Glomerular visceral epithelial cell (primary cell): ENCODE measurements around the gene LRRTM3.

Experiments
- DNase-seq: peaks from one replicate; pipeline ENCODE4 v3.0.0-alpha.2; 2016; ENCODE audit errors: extremely low spot score

LRRTM3 gene

GRCh38 chr10:66925896-66926715, at the start of gene LRRTM3:
Gene LRRTM3 (plus strand): TSS chr10:66926036.
- DNase-seq: peak; percentile 74

- DNase-seq: no peak
Observed at GRCh38 chr10:66877361-66877760, 48.5 kb upstream of the LRRTM3 start.

- no peak for DNase-seq
Observed at GRCh38 chr10:66880292-66880691, 45.5 kb upstream of the LRRTM3 start.

GRCh38 chr10:66880826-66881225, 45.0 kb upstream of the LRRTM3 start:
- no peak for DNase-seq

- no peak for DNase-seq
Observed at GRCh38 chr10:66881814-66882213, 44.0 kb upstream of the LRRTM3 start.

- DNase-seq: no peak
Observed at GRCh38 chr10:66882271-66882670, 43.6 kb upstream of the LRRTM3 start.

GRCh38 chr10:66886848-66887247, 39.0 kb upstream of the LRRTM3 start:
- DNase-seq: no peak

GRCh38 chr10:66888237-66888636, 37.6 kb upstream of the LRRTM3 start:
- no peak for DNase-seq

- DNase-seq: no peak
Observed at GRCh38 chr10:66892871-66893270, 33.0 kb upstream of the LRRTM3 start.

- no peak for DNase-seq
Observed at GRCh38 chr10:66910671-66911070, 15.2 kb upstream of the LRRTM3 start.

GRCh38 chr10:66916030-66916429, 9.8 kb upstream of the LRRTM3 start:
- DNase-seq: no peak

GRCh38 chr10:66917104-66917503, 8.7 kb upstream of the LRRTM3 start:
- DNase-seq: peak; percentile 3

GRCh38 chr10:66919248-66919647, 6.6 kb upstream of the LRRTM3 start:
- no peak for DNase-seq

- DNase-seq: peak; percentile 6
Observed at GRCh38 chr10:66924674-66925345, 1.0 kb upstream of the LRRTM3 start.

- DNase-seq: no peak
Observed at GRCh38 chr10:66925373-66925772, 463 bp upstream of the LRRTM3 start.

- DNase-seq: no peak
Observed at GRCh38 chr10:66926841-66927240, 1.0 kb downstream of the LRRTM3 start.

GRCh38 chr10:66927251-66927935, 1.6 kb downstream of the LRRTM3 start:
- no peak for DNase-seq

- peak; percentile 2 for DNase-seq
Observed at GRCh38 chr10:66927971-66928770, 2.3 kb downstream of the LRRTM3 start.

GRCh38 chr10:66928776-66929175, 2.9 kb downstream of the LRRTM3 start:
- DNase-seq: no peak

GRCh38 chr10:66929375-66929774, 3.5 kb downstream of the LRRTM3 start:
- no peak for DNase-seq

GRCh38 chr10:66931340-66931948, 5.6 kb downstream of the LRRTM3 start:
- peak; percentile 61 for DNase-seq
